HG02970 (cell line): ENCODE data around the gene MYO1D.
"Not testable (repeated sequence)": the region's sequence is repeated elsewhere in the genome, so short reads cannot be mapped to it uniquely, and the experiment has no call there.

Experiments used
- ATAC-seq: cut with Tn5 transposase; IDR thresholded peaks from one replicate; pipeline ENCODE4 v1.9.1; 2021; ENCODE audit warnings: mild to moderate bottlenecking, moderate library complexity, moderate number of reproducible peaks; ENCODE audit not compliant: unreplicated experiment, low FRiP score

MYO1D gene

GRCh38 chr17:32484041-32484461, 392.9 kb downstream of the MYO1D start:
- no peak for ATAC-seq

GRCh38 chr17:32483451-32484019, 393.4 kb downstream of the MYO1D start:
- no peak for ATAC-seq

GRCh38 chr17:32482568-32483320, 394.2 kb downstream of the MYO1D start:
- no peak for ATAC-seq

DNA sequence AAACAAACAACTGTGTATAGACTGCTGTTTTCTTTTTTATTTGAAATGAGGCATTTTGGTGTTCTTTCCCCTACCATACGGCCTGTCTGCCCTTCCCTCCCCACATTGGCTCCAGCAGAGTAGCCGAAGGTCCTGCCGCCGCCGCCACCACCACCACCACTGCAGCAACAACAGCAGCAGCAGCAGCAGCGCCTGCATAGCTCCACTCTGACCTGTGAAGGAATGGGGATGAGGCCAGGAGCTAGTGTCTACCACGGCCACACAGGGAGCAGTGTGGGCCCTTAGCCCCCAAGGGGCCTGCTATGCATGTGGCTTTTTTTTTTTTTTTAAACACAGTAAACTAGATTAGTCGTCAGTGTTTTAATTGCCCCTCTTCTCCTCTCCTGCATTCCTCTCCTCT, 395.7 kb downstream of the MYO1D start:
- ATAC-seq = no peak

- no peak for ATAC-seq
These were observed 397.8 kb downstream of the MYO1D start for GRCh38 chr17:32479074-32479617.

- no peak for ATAC-seq
These were observed 399.7 kb downstream of the MYO1D start for GRCh38 chr17:32477220-32477619.

DNA sequence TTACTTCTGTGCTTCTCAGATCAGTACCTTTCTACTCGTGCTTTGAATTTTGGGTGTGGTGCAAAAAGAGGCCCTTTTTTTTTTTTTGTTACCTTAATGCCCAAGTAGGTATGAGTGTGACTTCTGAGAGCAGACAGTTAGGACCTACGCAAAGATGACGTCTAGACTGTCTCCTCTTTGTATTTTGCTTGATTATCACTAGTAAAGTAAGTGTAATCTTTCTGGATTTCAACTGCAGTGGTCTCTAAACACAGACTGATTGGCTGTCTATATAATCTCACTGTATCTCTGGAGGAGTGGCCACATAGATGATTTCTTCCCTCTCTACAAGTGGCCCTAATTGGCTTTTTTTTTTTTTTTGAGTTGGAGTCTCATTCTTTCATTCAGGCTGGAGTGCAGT, 401.7 kb downstream of the MYO1D start:
- no peak for ATAC-seq

DNA sequence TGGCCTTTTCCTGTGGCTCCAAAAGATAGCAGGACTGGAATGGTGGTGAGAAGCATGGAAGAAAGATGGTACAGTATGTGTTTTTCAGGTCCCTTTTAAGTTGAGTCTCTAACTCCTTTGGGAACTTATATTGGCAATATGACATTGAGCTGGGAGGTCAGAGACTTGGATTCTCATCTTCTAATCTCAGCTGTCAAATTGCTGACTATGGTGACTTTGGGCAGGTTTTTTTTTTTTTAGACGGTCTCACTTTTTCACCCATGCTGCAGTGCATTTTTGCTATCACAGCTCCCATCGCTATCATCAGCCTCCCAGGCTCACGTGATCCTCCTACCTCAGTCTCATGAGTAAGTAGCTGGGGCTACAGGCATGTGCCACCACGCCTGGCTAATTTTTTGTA, 405.3 kb downstream of the MYO1D start:
- no peak for ATAC-seq

DNA sequence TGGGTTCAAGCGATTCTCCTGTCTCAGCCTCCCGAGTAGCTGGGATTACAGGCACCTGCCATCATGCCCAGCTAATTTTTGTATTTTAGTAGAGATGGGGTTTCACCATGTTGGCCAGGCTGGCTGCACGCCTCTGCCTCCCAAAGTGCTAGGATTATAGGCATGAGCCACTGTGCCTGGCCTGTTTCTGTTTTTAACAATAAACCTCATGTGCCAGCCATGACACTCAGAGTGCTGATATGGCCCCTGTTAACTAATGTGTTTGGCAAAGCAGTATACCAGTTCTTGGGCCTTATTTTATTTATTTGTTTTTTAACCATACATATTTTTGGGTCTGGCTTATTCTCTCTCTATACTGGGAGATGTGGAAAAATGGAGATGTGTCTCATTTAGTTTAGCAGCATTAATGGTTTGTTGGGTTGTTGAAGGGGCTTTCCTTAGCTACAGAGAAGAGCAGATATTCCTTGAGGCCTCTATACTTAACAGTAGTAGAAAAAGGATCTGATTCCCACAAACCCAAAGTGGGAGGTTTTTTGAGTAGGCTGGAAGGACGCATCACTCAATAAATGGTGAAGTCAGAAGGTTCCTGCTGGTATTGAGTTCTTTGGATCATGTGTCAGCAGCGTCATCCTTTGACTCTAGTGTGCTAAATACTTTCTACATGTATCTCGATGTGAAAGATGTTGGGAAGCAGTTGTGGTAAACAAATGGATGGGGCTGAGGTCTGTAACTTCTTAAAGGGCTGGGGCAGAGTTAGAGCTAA, 406.3 kb downstream of the MYO1D start:
- ATAC-seq = no peak

DNA sequence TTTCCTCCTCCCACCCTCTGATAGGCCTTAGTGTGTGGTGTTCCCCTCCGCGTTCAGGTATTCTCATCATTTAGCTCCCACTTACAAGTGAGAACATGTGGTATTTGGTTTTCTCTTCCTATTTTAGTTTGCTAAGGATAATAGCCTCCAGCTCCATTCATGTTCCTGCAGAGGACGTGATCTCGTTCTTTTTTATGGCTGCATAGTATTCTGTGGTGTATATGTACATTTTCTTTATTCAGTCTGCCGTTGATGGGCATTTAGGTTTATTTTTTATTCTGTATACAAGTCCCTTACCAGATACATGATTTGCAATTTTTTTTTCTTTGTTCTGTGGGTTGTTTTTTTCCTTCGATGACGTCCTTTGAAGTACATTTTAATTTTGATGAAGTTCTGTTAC, 409.0 kb downstream of the MYO1D start:
- ATAC-seq = no peak

GRCh38 chr17:32464374-32464773, 412.6 kb downstream of the MYO1D start:
- no peak for ATAC-seq

DNA sequence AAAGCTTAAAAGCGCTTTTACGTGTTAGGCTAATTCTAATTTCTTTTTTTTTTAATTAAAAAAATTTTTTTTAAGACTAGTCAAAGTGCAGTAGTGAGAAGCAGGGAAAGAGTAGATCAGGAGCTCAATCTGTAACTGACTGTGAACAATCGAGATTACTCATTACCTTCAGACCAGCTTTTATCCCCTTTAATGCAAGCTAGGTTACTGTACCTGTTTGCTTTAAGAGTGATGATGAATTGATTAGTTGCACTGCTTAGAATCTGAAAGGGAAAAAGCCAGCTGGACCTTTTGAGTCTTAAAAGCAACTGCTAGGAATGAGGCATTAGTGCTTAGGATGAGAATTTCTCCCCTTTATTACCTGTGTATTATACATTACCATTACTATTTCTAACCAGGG, 413.6 kb downstream of the MYO1D start:
- no peak for ATAC-seq

GRCh38 chr17:32461853-32462617, 414.9 kb downstream of the MYO1D start:
- no peak for ATAC-seq

GRCh38 chr17:32461498-32461852, 415.4 kb downstream of the MYO1D start:
- no peak for ATAC-seq

- ATAC-seq = no peak
These were observed 416.9 kb downstream of the MYO1D start for GRCh38 chr17:32460054-32460453.

DNA sequence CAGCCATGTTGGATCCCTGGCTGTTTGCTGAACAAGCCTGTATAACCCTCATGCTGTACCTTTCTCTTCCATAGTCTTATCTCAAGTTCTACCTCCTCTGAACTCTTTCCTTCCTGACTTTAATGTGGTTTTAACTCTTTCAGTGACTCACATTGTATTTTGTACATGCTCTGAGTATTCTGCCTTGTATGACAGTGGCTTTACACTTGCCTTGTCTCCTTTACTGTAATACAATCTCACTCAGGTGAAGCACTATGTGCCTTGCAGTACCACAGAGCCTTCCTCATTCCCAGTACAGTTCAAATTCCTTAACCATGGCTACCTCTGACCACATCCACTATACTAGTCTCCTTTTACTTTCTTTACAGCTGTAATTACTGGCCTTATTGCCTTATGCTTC, 418.6 kb downstream of the MYO1D start:
- ATAC-seq = no peak

GRCh38 chr17:32453370-32453769, 423.6 kb downstream of the MYO1D start:
- no peak for ATAC-seq

GRCh38 chr17:32452281-32452680, 424.6 kb downstream of the MYO1D start:
- no peak for ATAC-seq

DNA sequence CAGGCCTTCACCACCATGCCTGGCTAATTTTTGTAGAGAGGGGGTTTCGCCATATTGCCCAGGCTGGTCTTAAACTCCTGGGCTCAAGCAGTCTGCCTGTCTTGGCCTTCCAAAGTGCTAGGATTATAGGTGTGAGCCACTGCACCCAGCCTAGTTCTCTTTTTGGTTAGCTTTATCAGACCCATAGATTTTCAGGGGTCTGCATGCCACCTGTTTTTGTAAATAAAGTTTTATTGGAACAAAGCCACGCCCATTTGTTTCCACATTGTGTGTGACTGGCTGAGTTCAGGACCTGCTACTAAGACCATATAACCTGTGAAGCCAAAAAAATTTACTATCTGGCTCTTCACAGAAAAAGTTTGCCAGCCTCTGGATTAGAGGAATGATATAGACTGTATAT, 425.0 kb downstream of the MYO1D start:
- ATAC-seq = no peak

DNA sequence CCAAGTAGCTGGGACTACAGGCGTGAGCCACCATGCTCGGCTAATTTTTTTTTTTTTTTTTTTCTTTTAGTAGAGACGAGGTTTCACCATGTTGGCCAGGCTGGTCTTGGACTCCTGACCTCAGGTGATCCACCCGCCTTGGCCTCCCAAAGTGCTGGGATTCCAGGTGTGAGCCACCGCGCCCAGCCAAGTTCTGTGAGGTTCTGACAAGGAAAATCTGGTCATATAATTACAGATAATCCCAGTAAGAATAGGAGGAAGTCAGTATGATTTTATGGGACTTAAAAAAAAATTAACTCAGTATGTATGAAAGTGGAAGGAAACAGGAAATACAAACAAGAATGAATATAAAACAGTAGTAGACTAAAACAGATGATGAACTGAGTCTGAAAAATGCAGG, 426.5 kb downstream of the MYO1D start:
- not testable (repeated sequence) for ATAC-seq

DNA sequence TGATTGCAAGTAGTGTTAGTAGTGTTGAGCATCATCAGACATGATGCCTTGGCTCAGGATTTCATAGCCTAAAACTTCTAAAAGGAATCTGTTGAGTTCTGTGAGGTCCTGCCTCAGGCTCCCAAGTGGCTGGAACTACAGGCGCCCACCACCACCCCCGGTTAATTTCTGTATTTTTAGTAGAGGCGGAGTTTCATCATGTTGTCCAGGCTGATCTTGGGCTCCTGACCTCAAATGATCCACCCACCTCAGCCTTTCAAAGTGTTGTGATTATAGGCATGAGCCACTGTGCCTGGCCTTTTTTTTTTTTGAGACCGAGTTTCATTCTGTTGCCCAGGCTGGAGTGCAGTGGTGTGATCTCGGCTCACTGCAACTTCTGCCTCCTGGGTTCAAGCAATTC, 427.0 kb downstream of the MYO1D start:
- no peak for ATAC-seq
